ENCODE results near the gene NPLOC4. TPM values are rescaled to one million over a fixed set of nuclear protein-coding genes. Genes with fewer than 3 reads are reported as not detected.

The NPLOC4 gene
- total and polyA plus RNA-seq, 2 of the 8 experiments (the other 6 are each of a cell fraction or from before 2014, with no cell fraction given) = 70.7 to 92.7 TPM

DNA sequence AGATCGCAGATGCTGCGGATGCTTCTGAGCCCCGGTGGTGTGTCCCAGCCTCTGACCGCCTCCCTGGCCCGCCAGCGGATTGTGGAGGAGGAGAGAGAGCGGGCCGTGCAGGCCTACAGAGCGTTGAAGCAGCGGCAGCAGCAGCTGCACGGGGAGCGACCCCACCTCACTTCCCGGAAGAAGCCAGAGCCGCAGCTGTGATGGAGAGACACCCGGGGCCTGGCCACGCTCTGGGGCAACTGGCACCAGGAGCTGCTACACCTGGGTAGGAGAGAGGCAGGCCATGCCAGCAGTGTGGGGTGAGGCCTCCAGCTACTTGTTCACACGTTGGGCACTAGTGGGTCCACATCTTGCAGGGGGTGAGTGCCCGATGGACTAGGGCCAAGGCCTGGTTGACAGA lies 35.6 kb upstream of the NPLOC4 start (continued):
- TF ChIP-seq, protein P1, sequence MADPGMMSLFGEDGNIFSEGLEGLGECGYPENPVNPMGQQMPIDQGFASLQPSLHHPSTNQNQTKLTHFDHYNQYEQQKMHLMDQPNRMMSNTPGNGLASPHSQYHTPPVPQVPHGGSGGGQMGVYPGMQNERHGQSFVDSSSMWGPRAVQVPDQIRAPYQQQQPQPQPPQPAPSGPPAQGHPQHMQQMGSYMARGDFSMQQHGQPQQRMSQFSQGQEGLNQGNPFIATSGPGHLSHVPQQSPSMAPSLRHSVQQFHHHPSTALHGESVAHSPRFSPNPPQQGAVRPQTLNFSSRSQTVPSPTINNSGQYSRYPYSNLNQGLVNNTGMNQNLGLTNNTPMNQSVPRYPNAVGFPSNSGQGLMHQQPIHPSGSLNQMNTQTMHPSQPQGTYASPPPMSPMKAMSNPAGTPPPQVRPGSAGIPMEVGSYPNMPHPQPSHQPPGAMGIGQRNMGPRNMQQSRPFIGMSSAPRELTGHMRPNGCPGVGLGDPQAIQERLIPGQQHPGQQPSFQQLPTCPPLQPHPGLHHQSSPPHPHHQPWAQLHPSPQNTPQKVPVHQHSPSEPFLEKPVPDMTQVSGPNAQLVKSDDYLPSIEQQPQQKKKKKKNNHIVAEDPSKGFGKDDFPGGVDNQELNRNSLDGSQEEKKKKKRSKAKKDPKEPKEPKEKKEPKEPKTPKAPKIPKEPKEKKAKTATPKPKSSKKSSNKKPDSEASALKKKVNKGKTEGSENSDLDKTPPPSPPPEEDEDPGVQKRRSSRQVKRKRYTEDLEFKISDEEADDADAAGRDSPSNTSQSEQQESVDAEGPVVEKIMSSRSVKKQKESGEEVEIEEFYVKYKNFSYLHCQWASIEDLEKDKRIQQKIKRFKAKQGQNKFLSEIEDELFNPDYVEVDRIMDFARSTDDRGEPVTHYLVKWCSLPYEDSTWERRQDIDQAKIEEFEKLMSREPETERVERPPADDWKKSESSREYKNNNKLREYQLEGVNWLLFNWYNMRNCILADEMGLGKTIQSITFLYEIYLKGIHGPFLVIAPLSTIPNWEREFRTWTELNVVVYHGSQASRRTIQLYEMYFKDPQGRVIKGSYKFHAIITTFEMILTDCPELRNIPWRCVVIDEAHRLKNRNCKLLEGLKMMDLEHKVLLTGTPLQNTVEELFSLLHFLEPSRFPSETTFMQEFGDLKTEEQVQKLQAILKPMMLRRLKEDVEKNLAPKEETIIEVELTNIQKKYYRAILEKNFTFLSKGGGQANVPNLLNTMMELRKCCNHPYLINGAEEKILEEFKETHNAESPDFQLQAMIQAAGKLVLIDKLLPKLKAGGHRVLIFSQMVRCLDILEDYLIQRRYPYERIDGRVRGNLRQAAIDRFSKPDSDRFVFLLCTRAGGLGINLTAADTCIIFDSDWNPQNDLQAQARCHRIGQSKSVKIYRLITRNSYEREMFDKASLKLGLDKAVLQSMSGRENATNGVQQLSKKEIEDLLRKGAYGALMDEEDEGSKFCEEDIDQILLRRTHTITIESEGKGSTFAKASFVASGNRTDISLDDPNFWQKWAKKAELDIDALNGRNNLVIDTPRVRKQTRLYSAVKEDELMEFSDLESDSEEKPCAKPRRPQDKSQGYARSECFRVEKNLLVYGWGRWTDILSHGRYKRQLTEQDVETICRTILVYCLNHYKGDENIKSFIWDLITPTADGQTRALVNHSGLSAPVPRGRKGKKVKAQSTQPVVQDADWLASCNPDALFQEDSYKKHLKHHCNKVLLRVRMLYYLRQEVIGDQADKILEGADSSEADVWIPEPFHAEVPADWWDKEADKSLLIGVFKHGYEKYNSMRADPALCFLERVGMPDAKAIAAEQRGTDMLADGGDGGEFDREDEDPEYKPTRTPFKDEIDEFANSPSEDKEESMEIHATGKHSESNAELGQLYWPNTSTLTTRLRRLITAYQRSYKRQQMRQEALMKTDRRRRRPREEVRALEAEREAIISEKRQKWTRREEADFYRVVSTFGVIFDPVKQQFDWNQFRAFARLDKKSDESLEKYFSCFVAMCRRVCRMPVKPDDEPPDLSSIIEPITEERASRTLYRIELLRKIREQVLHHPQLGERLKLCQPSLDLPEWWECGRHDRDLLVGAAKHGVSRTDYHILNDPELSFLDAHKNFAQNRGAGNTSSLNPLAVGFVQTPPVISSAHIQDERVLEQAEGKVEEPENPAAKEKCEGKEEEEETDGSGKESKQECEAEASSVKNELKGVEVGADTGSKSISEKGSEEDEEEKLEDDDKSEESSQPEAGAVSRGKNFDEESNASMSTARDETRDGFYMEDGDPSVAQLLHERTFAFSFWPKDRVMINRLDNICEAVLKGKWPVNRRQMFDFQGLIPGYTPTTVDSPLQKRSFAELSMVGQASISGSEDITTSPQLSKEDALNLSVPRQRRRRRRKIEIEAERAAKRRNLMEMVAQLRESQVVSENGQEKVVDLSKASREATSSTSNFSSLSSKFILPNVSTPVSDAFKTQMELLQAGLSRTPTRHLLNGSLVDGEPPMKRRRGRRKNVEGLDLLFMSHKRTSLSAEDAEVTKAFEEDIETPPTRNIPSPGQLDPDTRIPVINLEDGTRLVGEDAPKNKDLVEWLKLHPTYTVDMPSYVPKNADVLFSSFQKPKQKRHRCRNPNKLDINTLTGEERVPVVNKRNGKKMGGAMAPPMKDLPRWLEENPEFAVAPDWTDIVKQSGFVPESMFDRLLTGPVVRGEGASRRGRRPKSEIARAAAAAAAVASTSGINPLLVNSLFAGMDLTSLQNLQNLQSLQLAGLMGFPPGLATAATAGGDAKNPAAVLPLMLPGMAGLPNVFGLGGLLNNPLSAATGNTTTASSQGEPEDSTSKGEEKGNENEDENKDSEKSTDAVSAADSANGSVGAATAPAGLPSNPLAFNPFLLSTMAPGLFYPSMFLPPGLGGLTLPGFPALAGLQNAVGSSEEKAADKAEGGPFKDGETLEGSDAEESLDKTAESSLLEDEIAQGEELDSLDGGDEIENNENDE (IDR thresholded peaks at IDR 0.05; ENCODE audit: insufficient replicate concordance, low read length) = no peak
- TF ChIP-seq POLR2AphosphoS5 (IDR thresholded peaks at IDR 0.05; ENCODE audit: low read depth, low read length) = no peak
- no peak for TF ChIP-seq SAP30 (IDR thresholded peaks at IDR 0.05; ENCODE audit: insufficient read depth, insufficient replicate concordance, low read length)
- TF ChIP-seq RNF2 (IDR thresholded peaks at IDR 0.05; ENCODE audit: borderline replicate concordance, low read depth, low read length, missing control alignments, poor library complexity, severe bottlenecking) = no peak
- TF ChIP-seq SIRT6 (IDR thresholded peaks at IDR 0.05; ENCODE audit: low read length) = no peak
- no peak for TF ChIP-seq TEAD4 (IDR thresholded peaks at IDR 0.05; ENCODE audit: low read depth, low read length)

Data from H1 (cell line).